Measurements from ENCODE around the gene TXNRD2. TPM values are rescaled to one million over a fixed set of nuclear protein-coding genes. Genes with fewer than 3 reads are reported as not detected.

TXNRD2 gene
- total and polyA plus RNA-seq, 10 of the 15 experiments (the other 5 are each of a cell fraction or from before 2014, with no cell fraction given), result 1.6 to 26.0 (median 13.9) TPM

GRCh38 chr22:19865141-19865829 lies 76.3 kb downstream of the TXNRD2 start:
- ChIA-PET CTCF (interaction anchor here (1.2 to 1.6 kb wide), 3 partner anchors 22 to 135 kb away, joined by 3 to 4 read pairs (median 4); no protein-coding TSS in a partner anchor), SMC1A (ENCODE audit: uncharacterized antibody, unreplicated experiment) (interaction anchor here (1.0 to 1.7 kb wide), 2 partner anchors 9 to 135 kb away, joined by 3 to 9 read pairs; no protein-coding TSS in a partner anchor), POLR2A (interaction anchor here (1.1 kb wide), 1 partner anchor 9 kb away, joined by 4 read pairs; no protein-coding TSS in a partner anchor), RAD21 (ENCODE audit: unreplicated experiment) (no interaction called here)
- Histone ChIP-seq H3K4me3 (no peak overlapping the region), H3K36me3 (ENCODE audit: control insufficient read depth in 2 of 2, insufficient read depth in 2 of 2, low read length in 1 of 2) (no peaks in the 10 kb centered on the region), H3K27ac (ENCODE audit: control insufficient read depth, insufficient read depth) (no peak overlapping the region), H3K9me3 (replicated peaks; ENCODE audit: control insufficient read depth, insufficient read depth, low read length) (no peaks in the 10 kb centered on the region), H4K20me1 (ENCODE audit: control insufficient read depth, insufficient read depth) (no peaks in the 10 kb centered on the region), H3K27me3 (replicated peaks in 1 of 2; ENCODE audit: control insufficient read depth in 2 of 2, insufficient read depth in 2 of 2, low read length in 1 of 2) (no peaks in the 10 kb centered on the region), H3K4me1 (ENCODE audit: control insufficient read depth, insufficient read depth, low read length) (no peaks in the 10 kb centered on the region), H3K4me2 (ENCODE audit: control insufficient read depth, insufficient read depth) (no peak overlapping the region), H2AFZ (ENCODE audit: control insufficient read depth, low read depth, low read length) (no peak overlapping the region), H3K79me2 (ENCODE audit: control insufficient read depth, insufficient read depth, low read length) (no peaks in the 10 kb centered on the region), H3K9ac (ENCODE audit: control insufficient read depth, insufficient read depth, low read length) (no peak overlapping the region)
- ATAC-seq, result no peak
- intact Hi-C loops (cut with micrococcal nuclease; ENCODE audit: unreplicated experiment), result no loop called here
- TF ChIP-seq JUNB (IDR thresholded peaks at IDR 0.05) (no peak), POLR2A (IDR thresholded peaks at IDR 0.05; ENCODE audit: low read depth, low read length) (no peak), HDAC2 (IDR thresholded peaks at IDR 0.05) (no peak), RCOR1 (conservative IDR thresholded peaks at IDR 0.05; ENCODE audit: low read depth, low read length) (no peak)
- TF ChIP-seq, protein P1, sequence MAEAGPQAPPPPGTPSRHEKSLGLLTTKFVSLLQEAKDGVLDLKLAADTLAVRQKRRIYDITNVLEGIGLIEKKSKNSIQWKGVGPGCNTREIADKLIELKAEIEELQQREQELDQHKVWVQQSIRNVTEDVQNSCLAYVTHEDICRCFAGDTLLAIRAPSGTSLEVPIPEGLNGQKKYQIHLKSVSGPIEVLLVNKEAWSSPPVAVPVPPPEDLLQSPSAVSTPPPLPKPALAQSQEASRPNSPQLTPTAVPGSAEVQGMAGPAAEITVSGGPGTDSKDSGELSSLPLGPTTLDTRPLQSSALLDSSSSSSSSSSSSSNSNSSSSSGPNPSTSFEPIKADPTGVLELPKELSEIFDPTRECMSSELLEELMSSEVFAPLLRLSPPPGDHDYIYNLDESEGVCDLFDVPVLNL (IDR thresholded peaks at IDR 0.05; ENCODE audit: low read depth, low read length), result no peak
- 78% methylated on average over 12 of the region's 12 CpGs for WGBS (ENCODE audit: insufficient coverage, insufficient replicate concordance, low lambda C conversion rate, missing lambda C conversion rate)
- BruUV-seq (replicated peaks), result no TSS peak
- DNase-seq (ENCODE audit: low read depth, low spot score), result no peak
- in situ Hi-C loops (cut with MboI), result no loop called here
- FAIRE-seq, result no peak

- H3K9me3 ChIP-seq (replicated peaks; ENCODE audit: control insufficient read depth, insufficient read depth, low read length), result no peaks in the 10 kb centered on the region
- H3K9ac ChIP-seq (ENCODE audit: control insufficient read depth, insufficient read depth, low read length), result no peak overlapping the region
- DNase-seq (ENCODE audit: low read depth, low spot score), result no peak
- H3K4me1 ChIP-seq (ENCODE audit: control insufficient read depth, insufficient read depth, low read length), result no peaks in the 10 kb centered on the region
- WGBS (ENCODE audit: insufficient coverage, insufficient replicate concordance, low lambda C conversion rate, missing lambda C conversion rate), result 79% methylated on average over 5 of the region's 5 CpGs
- H3K27me3 ChIP-seq (replicated peaks in 1 of 2; ENCODE audit: control insufficient read depth in 2 of 2, insufficient read depth in 2 of 2, low read length in 1 of 2), result no peaks in the 10 kb centered on the region
- no peak overlapping the region for H3K4me3 ChIP-seq
- no peak for FAIRE-seq
- no peak for ATAC-seq
- H3K27ac ChIP-seq (ENCODE audit: control insufficient read depth, insufficient read depth), result no peak overlapping the region
- H3K4me2 ChIP-seq (ENCODE audit: control insufficient read depth, insufficient read depth), result no peak overlapping the region
- H3K36me3 ChIP-seq (ENCODE audit: control insufficient read depth in 2 of 2, insufficient read depth in 2 of 2, low read length in 1 of 2), result no peaks in the 10 kb centered on the region
- H4K20me1 ChIP-seq (ENCODE audit: control insufficient read depth, insufficient read depth), result no peaks in the 10 kb centered on the region
- POLR2A ChIA-PET, result interaction anchor here (0.7 to 1.1 kb wide), 2 partner anchors 9 to 346 kb away, joined by 4 to 6 read pairs; no protein-coding TSS in a partner anchor
- in situ Hi-C loops (cut with MboI), result no loop called here
- RAD21 ChIA-PET (ENCODE audit: unreplicated experiment), result no interaction called here
- intact Hi-C loops (cut with micrococcal nuclease; ENCODE audit: unreplicated experiment), result no loop called here
- SMC1A ChIA-PET (ENCODE audit: uncharacterized antibody, unreplicated experiment), result interaction anchor here (1.0 to 1.7 kb wide), 2 partner anchors 9 to 134 kb away, joined by 3 to 9 read pairs; no protein-coding TSS in a partner anchor
- H3K79me2 ChIP-seq (ENCODE audit: control insufficient read depth, insufficient read depth, low read length), result no peaks in the 10 kb centered on the region
- H2AFZ ChIP-seq (ENCODE audit: control insufficient read depth, low read depth, low read length), result no peak overlapping the region
- BruUV-seq (replicated peaks), result no TSS peak
- CTCF ChIA-PET, result interaction anchor here (1.2 to 1.4 kb wide), 2 partner anchors 22 to 83 kb away, joined by 3 to 4 read pairs; no protein-coding TSS in a partner anchor
- TF ChIP-seq NRF1 (conservative IDR thresholded peaks at IDR 0.05; ENCODE audit: low read depth, low read length), result no peak
- no peak for TF ChIP-seq SUZ12 (IDR thresholded peaks at IDR 0.05; ENCODE audit: unreplicated experiment)
- no peak for TF ChIP-seq SMAD5 (IDR thresholded peaks at IDR 0.05; ENCODE audit: low read depth)
- TF ChIP-seq TAF1 (IDR thresholded peaks at IDR 0.05; ENCODE audit: borderline replicate concordance, low read depth, low read length), result no peak
- TF ChIP-seq STAT3 (IDR thresholded peaks at IDR 0.05; ENCODE audit: low read depth, low read length), result no peak
- no peak for TF ChIP-seq MXI1 (IDR thresholded peaks at IDR 0.05; ENCODE audit: low read depth, low read length)
- TF ChIP-seq CREB1 (IDR thresholded peaks at IDR 0.05; ENCODE audit: low read depth), result no peak
- TF ChIP-seq RUNX3 (IDR thresholded peaks at IDR 0.05; ENCODE audit: low read length), result no peak
- TF ChIP-seq CREM (IDR thresholded peaks at IDR 0.05; ENCODE audit: low read depth), result no peak
- no peak for TF ChIP-seq SRF (IDR thresholded peaks at IDR 0.05; ENCODE audit: low read depth in 2 of 2, low read length in 2 of 2)
These were observed 77.0 kb downstream of the TXNRD2 start for GRCh38 chr22:19864538-19865106.
